Stimulated activated CD8-positive, alpha-beta memory T cell treated with anti-CD3 and anti-CD28 coated beads, Interleukin-2, amount 100 ng/mL, for 1 hour (primary cell): ENCODE data around the gene TRPC1.
A peak's percentile ranks its signal among the peaks of the same experiment; 100 is the strongest.
"Not testable (repeated sequence)": the region's sequence is repeated elsewhere in the genome, so short reads cannot be mapped to it uniquely, and the experiment has no call there.

Experiments used
- DNase-seq, 2 donors: peaks; one replicate each; pipeline ENCODE4 v3.0.0-alpha.2; 2020; ENCODE audit warnings: low read depth in 2 of 2

The TRPC1 gene

GRCh38 chr3:142723968-142724681 lies at the start of gene TRPC1:
TSS of gene TRPC1 (plus strand) at chr3:142724034. CDS start at chr3:142724560, 526 bp downstream.
- DNase-seq: peak; percentile 41 to 52

DNA sequence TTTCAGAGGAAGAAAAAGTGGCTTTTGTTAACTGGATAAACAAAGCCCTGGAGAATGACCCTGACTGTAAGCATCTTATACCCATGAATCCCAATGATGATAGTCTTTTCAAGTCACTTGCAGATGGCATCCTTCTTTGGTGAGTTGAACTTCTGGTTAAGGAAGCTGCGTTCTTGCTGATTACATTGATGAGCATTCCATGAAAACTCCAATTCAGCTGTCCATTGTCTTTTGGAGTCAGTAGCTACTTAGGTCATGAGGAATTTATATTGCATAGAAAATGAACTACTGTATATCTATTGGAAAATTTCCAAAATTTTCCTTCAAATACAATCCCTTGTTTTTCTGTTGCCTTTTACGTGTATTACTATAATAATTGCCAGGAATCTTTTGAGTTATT lies 47.7 kb upstream of the TRPC1 start:
- no peak for DNase-seq

- no peak for DNase-seq
Observed at GRCh38 chr3:142680710-142681109, 43.1 kb upstream of the TRPC1 start.

GRCh38 chr3:142690613-142691012 lies 33.2 kb upstream of the TRPC1 start:
- DNase-seq: no peak

GRCh38 chr3:142691527-142691926 lies 32.3 kb upstream of the TRPC1 start:
- no peak for DNase-seq

DNA sequence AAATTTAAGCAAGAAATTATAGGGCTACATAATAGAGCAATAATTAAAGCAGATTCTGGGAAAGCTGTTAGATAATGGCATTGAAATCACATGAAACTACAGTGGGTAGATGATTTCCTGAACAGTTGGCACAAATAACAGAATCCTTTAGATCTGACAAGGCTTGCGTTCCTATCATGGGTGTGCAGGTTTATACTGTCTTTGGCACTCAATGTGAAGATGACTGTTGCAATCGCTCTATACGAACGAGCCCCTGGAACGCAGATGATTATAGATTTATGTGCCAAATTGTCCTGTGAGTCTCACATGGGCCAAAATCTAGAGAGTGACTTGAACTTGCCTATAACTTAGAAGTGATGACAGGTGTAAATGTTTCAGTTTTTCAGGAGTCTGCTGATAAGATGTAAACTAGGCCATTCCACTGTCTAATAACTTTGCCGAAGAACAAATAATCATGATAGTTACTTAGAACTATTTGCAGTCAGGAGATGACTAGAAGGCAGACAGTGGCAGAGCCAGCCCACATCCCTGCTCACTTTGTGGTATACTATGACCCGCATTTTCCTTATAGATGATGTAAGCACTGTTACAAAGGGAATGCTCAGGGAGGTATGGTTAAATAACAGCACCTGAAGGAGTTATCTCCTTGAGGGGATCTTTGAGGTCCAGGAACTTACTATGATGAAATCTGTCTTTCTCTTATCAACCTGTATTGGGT lies 30.5 kb upstream of the TRPC1 start:
- no peak for DNase-seq

GRCh38 chr3:142694225-142694624 lies 29.6 kb upstream of the TRPC1 start:
- DNase-seq: no peak

- no peak for DNase-seq
Observed at GRCh38 chr3:142705198-142705597, 18.6 kb upstream of the TRPC1 start.

GRCh38 chr3:142706321-142707127 lies 17.3 kb upstream of the TRPC1 start:
- no peak for DNase-seq

GRCh38 chr3:142709207-142709606 lies 14.6 kb upstream of the TRPC1 start:
- no peak for DNase-seq

GRCh38 chr3:142714882-142715281 lies 9.0 kb upstream of the TRPC1 start:
- DNase-seq: not testable (repeated sequence)

DNA sequence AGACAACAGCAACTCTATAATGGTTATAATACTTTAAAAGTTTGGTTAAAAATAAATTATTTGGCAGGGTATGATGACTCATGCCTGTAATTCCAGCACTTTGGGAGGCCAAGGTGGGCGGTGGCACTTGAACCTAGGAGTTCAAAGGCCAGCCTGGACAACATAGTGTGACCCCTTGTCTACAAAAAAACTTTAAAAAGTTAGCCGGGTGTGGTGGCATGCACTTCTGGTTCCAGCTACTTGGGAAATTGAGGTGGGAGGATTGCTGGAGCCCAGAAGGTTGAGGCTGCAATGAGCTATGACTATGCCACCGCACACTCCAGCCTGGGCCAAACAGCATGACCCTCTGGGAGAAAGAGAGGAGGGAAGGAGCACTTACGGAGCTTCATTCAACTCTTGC lies 7.7 kb upstream of the TRPC1 start:
- DNase-seq: no peak

- no peak for DNase-seq
Observed at GRCh38 chr3:142723665-142723967, 218 bp upstream of the TRPC1 start.

- DNase-seq: no peak
Observed at GRCh38 chr3:142724682-142725356, 985 bp downstream of the TRPC1 start.

- DNase-seq: no peak
Observed at GRCh38 chr3:142725357-142725739, 1.5 kb downstream of the TRPC1 start.

GRCh38 chr3:142726017-142726416 lies 2.2 kb downstream of the TRPC1 start:
- no peak for DNase-seq

DNA sequence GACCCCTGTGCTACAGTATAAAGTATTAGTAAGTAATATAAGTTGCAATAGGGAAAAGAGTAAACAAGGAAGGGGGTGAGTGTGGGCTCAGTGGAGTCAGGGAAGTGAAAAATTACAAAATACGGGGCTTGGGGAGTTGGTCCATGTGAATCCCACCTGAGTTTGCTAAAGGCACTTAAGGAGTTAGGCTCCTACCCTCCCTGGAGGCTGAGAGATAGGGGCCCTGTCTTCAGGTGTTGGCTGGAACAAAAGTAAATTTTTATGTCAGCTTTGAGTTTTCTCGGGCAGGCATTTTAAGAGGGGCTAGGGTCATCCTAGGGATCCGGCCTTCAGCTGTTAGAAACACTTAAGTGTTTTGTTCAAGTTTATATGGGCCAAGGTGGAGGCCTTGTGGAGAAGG lies 8.2 kb downstream of the TRPC1 start:
- no peak for DNase-seq

GRCh38 chr3:142734834-142735233 lies 11.0 kb downstream of the TRPC1 start:
- DNase-seq: no peak

- DNase-seq: no peak
Observed at GRCh38 chr3:142735462-142735861, 11.6 kb downstream of the TRPC1 start.

- no peak for DNase-seq
Observed at GRCh38 chr3:142738396-142738795, 14.6 kb downstream of the TRPC1 start.

DNA sequence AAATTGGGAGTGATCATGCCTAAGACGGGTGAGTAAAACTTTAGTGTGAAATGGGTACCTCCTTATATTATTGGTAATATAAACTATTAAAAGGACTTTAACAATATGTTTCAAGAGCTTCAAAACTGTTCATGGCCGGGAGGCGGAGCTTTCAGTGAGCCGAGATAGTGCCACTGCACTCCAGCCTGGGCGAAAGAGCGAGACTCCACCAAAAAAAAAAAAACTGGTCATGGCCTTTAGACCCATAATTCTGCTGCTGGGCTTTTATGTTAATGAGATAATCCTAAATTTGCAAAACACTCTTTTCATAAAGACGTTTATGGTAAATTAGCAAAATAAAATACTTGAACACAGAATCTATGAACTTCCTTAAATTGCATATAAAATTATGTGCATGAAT lies 22.8 kb downstream of the TRPC1 start:
- DNase-seq: no peak

GRCh38 chr3:142750531-142750930 lies 26.7 kb downstream of the TRPC1 start:
- not testable (repeated sequence) for DNase-seq
